GM21786 (cell line): ENCODE results near the gene TOMM20L.
A peak's percentile ranks its signal among the peaks of the same experiment; 100 is the strongest.
"Not testable (repeated sequence)": the region's sequence is repeated elsewhere in the genome, so short reads cannot be mapped to it uniquely, and the experiment has no call there.

Experiments used
- ATAC-seq: cut with Tn5 transposase; IDR thresholded peaks from one replicate; pipeline ENCODE4 v1.9.1; 2021; ENCODE audit not compliant: unreplicated experiment

TOMM20L gene

DNA sequence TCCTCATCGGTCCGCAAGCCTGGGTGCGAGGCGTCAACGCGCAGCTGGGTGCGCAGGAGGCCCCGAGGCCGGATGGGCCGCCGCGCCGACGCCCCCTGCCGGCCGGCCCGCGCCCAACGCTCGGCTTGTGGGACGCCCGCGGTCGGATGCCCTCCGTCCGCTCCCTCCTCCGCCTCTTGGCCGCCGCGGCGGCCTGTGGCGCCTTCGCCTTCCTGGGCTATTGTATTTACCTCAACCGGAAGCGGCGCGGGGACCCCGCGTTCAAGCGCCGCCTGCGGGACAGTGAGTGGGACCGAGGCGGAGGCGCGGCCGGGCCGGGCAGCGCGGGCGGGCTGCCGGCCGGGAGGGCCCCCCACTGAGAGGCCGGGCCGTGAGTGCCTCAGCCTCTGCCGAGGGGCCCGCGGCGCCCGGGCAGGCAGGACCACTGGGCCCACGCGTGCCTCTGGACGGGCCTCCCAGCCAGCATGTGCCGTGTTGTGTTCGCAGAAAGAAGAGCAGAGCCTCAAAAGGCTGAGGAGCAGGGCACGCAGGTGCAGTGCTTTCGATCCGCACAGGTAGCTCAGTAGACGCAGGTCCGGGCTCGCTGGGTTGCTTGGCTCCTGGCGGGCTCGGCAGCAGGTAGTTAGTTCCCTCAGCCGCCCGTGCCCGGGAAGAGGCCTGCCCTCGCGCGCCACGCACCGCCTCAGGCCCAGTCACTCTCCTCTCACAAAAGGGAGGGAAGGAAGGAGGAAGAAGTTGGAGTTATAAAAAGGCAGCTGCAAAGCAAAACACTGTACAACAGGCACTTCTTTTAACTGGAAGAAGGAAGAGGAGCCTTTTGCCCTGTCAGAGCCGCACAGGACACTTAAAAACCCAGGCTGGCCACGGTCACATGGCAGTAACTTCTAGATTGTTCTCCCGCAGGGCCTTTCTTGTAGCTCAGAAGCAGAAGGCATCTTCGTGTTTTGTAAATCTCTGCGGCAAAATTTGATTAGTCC lies at the start of gene TOMM20L:
Gene TOMM20L, plus strand, starts transcription at position 119 of the 977 bp plus-strand sequence. Its CDS starts 28 bp downstream, at position 147.
- peak; percentile 85 for ATAC-seq

DNA sequence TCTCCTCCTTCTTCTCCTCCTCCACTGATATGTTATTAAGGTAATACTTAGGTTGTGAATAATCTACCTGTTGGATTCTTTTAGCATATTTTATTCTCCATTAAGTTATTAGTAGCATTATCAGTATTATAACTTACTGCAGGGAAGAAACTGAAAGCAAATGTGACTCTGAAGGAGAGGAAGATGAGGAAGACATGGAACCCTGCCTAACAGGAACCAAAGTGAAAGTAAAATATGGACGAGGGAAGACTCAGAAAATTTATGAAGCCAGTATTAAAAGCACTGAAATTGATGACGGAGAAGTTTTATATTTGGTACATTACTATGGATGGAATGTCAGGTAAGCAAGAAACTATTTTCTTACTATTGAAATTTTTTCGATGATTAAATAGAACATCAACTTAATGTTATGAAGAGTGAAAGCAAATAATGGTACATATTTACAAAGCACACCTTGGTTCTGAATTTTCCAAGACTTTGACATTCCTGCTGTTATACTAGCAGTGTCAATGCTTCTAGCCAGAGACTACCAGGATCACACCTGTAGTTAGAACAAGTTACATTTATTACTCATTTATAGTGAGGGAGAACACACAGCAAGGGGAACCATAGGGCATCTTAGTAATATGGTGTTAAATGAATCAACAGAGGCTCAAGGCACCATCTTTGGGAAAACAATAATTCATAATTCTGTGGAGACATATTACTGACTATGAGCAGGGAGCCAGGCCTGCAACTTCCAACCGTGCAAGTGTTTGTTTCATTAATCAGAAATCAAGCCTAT lies 42.0 kb upstream of the TOMM20L start:
- ATAC-seq: no peak

- no peak for ATAC-seq
Observed at GRCh38 chr14:58354808-58355207, 40.9 kb upstream of the TOMM20L start.

- ATAC-seq: no peak
Observed at GRCh38 chr14:58356268-58356667, 39.5 kb upstream of the TOMM20L start.

- not testable (repeated sequence) for ATAC-seq
Observed at GRCh38 chr14:58362272-58362671, 33.5 kb upstream of the TOMM20L start.

GRCh38 chr14:58362798-58363412 lies 32.8 kb upstream of the TOMM20L start:
- ATAC-seq: no peak

DNA sequence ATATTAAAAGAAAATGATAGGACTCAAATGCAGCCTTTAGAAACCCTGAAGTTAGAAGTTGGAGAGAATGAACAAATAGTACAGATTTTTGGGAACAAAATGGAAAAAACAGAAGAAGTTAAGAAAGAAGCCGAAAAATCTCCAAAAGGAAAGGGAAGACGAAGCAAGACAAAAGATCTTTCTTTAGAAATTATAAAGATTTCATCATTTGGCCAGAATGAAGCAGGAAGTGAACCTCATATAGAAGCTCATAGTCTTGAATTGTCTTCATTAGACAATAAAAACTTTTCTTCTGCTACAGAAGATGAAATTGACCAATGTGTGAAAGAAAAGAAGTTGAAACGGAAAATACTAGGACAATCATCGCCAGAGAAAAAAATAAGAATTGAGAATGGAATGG lies 31.4 kb upstream of the TOMM20L start:
- no peak for ATAC-seq

GRCh38 chr14:58367296-58367695 lies 28.4 kb upstream of the TOMM20L start:
- no peak for ATAC-seq

DNA sequence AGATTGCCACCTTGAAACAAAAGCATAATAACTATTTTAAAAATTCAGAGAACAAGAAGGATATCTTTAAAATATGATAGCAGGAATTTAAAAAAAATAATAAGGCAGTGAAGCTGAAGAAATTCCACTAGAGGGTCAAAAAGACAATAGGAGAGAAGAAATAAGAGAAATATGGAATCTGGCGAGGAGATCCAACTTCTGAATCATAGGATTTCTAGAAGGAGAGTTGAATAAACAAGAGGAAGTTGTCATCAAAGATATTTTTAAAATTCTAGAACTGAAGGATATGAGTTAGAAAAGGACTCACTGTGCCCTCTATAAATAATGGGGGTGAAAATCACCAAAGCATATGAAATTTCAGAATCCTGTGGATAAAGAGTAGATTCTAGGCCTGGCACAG lies 26.8 kb upstream of the TOMM20L start:
- no peak for ATAC-seq

- ATAC-seq: no peak
Observed at GRCh38 chr14:58376791-58377190, 18.9 kb upstream of the TOMM20L start.

DNA sequence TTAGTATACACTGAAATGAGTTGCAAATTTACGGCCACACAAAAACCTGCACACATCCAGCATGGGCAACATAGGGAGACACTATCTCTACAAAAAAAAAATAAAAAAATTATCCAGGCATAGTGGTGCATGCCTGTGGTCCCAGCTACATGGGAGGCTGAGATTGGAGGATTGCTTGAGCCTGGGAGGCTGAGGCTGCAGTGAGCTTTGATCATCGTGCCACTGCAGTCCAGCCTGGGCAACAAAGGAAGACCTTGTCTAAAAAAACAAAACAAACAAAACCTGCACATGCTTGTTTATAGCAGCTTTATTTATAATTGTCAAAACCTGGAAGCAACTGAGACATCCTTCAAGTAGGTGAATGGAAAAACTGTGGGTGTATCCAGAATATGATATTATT lies 4.9 kb upstream of the TOMM20L start:
- ATAC-seq: no peak

DNA sequence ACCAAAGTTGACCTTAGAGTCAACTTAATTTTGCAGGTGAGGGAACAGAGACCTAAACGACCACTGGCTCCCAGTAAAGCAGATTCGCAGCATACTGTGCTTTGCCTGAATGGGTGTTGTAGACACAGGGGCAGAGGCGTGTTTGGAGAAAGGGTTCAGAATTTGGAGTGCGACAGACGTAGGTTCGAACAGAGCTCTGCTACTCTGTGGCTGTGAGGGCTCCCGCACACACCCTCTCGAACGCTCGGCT lies 243 bp upstream of the TOMM20L start:
- ATAC-seq: no peak

GRCh38 chr14:58397156-58397555 lies 1.4 kb downstream of the TOMM20L start:
- no peak for ATAC-seq

DNA sequence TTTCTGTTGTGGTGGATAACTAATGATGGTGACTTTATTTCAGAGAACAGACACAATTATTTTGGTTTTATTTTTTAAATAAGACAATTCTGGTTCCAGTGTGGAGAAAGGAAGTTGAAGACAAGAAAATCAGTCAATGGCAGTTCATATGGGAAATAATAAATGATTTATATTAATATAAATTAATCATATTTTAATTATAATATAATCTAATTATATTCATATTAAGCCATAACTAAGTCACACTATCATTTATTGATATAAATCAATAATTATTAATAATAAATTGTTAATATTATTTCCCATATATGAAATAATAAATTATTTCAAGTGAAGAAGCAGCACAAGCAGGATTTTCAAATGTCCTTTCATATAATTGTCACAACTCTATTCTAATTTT lies 2.8 kb downstream of the TOMM20L start:
- no peak for ATAC-seq

- no peak for ATAC-seq
Observed at GRCh38 chr14:58398895-58399294, 3.2 kb downstream of the TOMM20L start.

GRCh38 chr14:58401587-58401986 lies 5.9 kb downstream of the TOMM20L start:
- ATAC-seq: no peak

GRCh38 chr14:58408681-58409215 lies 13.0 kb downstream of the TOMM20L start:
- no peak for ATAC-seq

GRCh38 chr14:58414845-58415244 lies 19.1 kb downstream of the TOMM20L start:
- ATAC-seq: no peak

GRCh38 chr14:58415636-58416547 lies 20.2 kb downstream of the TOMM20L start:
- no peak for ATAC-seq

- ATAC-seq: not testable (repeated sequence)
Observed at GRCh38 chr14:58416934-58417333, 21.2 kb downstream of the TOMM20L start.
